Endothelial cell (in vitro differentiated cells): ENCODE measurements around the gene PTPN14. TPM values are rescaled to one million over a fixed set of nuclear protein-coding genes. Genes with fewer than 3 reads are reported as not detected.

ENCODE experiments used
- DNase-seq: peaks from one replicate; pipeline ENCODE4 v3.0.0; 2021; ENCODE audit warnings: low spot score
- H3K27ac Mint-ChIP-seq: one replicate; pipeline ENCODE4 v1.8.0; 2021; ENCODE audit warnings: mixed read lengths, inconsistent platforms; ENCODE audit not compliant: unreplicated experiment
- H3K27me3 Mint-ChIP-seq: one replicate; pipeline ENCODE4 v1.8.0; 2021; ENCODE audit warnings: mild to moderate bottlenecking, moderate library complexity, mixed read lengths, inconsistent platforms; ENCODE audit not compliant: unreplicated experiment
- H3K36me3 Mint-ChIP-seq: one replicate; pipeline ENCODE4 v1.8.0; 2021; ENCODE audit warnings: mild to moderate bottlenecking, low read depth, mixed read lengths, inconsistent platforms; ENCODE audit not compliant: unreplicated experiment
- H3K4me1 Mint-ChIP-seq: one replicate; pipeline ENCODE4 v1.8.0; 2021; ENCODE audit warnings: mild to moderate bottlenecking, mixed read lengths, inconsistent platforms; ENCODE audit not compliant: unreplicated experiment
- H3K4me3 Mint-ChIP-seq: one replicate; pipeline ENCODE4 v1.8.0; 2021; ENCODE audit warnings: mild to moderate bottlenecking, mixed read lengths, inconsistent platforms; ENCODE audit not compliant: unreplicated experiment
- H3K9me3 Mint-ChIP-seq: one replicate; pipeline ENCODE4 v1.8.0; 2021; ENCODE audit warnings: mixed read lengths, inconsistent platforms; ENCODE audit not compliant: unreplicated experiment
- total RNA-seq: library from RNA; stranded (reverse); fragmentation: NEBNext Ultra II Directional; extraction: Animal tissue kit (Norgen Biotek cat#: 25700); gene quantifications from one replicate; pipeline ENCODE4 v1.2.1, GENCODE V29; 2021; ENCODE audit not compliant: unreplicated experiment
- TF ChIP-seq, protein P1 (sequence below): fragments of 200-600 bp; sonication (generic); IDR thresholded peaks from one replicate; pipeline ENCODE4 v1.5.0; 2021; ENCODE audit warnings: antibody characterized with exemption; ENCODE audit not compliant: unreplicated experiment

Gene PTPN14
- total RNA-seq, 1 donor from 2014 or later, result 46.3 TPM

DNA sequence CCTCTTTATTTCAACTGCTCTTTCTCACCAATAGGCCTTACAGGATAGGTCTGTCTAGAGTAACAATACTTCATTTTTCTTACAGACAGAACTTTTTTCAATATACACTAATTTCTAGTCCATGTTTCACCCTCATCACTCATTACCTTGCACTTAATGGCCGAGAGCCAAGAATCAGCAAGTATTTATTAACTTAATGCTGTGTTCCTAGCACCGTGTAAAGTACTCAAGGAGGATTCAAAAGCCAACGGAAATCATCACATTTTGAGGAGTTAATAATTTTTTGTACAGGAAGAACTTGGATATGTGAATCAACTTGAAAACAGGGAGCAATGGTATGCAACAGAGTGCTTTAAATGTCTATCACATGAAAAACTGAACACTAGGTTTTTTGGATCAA, 102.0 kb downstream of the PTPN14 start:
- H3K27me3 Mint-ChIP-seq, result peaks cover 1% of the 10 kb centered on the region
- peaks cover 4% of the 10 kb centered on the region for H3K36me3 Mint-ChIP-seq
- H3K27ac Mint-ChIP-seq, result no peak overlapping the region
- H3K9me3 Mint-ChIP-seq, result no peaks in the 10 kb centered on the region
- TF ChIP-seq, protein P1, sequence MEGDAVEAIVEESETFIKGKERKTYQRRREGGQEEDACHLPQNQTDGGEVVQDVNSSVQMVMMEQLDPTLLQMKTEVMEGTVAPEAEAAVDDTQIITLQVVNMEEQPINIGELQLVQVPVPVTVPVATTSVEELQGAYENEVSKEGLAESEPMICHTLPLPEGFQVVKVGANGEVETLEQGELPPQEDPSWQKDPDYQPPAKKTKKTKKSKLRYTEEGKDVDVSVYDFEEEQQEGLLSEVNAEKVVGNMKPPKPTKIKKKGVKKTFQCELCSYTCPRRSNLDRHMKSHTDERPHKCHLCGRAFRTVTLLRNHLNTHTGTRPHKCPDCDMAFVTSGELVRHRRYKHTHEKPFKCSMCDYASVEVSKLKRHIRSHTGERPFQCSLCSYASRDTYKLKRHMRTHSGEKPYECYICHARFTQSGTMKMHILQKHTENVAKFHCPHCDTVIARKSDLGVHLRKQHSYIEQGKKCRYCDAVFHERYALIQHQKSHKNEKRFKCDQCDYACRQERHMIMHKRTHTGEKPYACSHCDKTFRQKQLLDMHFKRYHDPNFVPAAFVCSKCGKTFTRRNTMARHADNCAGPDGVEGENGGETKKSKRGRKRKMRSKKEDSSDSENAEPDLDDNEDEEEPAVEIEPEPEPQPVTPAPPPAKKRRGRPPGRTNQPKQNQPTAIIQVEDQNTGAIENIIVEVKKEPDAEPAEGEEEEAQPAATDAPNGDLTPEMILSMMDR, result no peak
- DNase-seq, result no peak
- H3K4me3 Mint-ChIP-seq, result no peak overlapping the region
- H3K4me1 Mint-ChIP-seq, result peaks cover 16% of the 10 kb centered on the region

DNA sequence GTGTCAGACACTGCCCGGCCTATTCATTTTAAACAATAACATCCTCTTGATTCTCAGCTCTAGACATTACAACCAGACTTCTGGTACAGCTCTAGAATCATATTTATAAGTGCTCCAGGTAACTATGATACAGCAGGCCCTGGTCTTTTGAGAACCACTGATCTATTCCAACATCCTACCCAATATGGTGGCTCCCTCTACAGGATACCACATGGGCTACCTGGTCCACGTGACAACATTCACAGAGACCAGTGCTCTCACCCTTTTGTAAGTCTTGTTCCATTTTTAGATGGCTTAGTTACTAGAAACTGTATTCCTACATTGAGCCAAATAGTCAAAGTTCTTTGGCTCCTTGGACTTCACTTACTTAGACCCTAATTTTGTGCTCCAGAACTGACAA, 102.9 kb downstream of the PTPN14 start:
- Mint-ChIP-seq H3K4me1 (peaks cover 13% of the 10 kb centered on the region), H3K4me3 (no peak overlapping the region), H3K27me3 (peaks cover under 1% of the 10 kb centered on the region), H3K9me3 (no peaks in the 10 kb centered on the region), H3K27ac (no peak overlapping the region), H3K36me3 (peaks cover 4% of the 10 kb centered on the region)
- TF ChIP-seq, protein P1, result no peak
- no peak for DNase-seq

DNA sequence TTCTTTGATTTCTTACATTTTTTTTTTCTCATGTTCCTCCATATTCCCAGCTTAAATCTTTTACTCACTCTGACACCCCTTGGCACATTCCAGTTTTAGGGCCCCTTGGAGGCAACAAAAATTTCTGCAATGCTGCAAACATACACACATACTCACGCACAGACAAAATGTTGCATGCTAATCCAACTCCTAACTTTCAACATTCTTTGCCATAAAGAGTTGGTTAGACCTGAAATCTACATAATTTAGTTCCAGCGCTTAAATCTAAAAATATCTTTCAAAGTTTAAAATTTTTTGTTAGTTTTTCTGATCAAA, 103.9 kb downstream of the PTPN14 start:
- no peak overlapping the region for H3K27ac Mint-ChIP-seq
- no peak overlapping the region for H3K4me3 Mint-ChIP-seq
- no peak for DNase-seq
- no peaks in the 10 kb centered on the region for H3K9me3 Mint-ChIP-seq
- H3K36me3 Mint-ChIP-seq, result peaks cover 4% of the 10 kb centered on the region
- TF ChIP-seq, protein P1, result no peak
- no peaks in the 10 kb centered on the region for H3K27me3 Mint-ChIP-seq
- H3K4me1 Mint-ChIP-seq, result peaks cover 9% of the 10 kb centered on the region

DNA sequence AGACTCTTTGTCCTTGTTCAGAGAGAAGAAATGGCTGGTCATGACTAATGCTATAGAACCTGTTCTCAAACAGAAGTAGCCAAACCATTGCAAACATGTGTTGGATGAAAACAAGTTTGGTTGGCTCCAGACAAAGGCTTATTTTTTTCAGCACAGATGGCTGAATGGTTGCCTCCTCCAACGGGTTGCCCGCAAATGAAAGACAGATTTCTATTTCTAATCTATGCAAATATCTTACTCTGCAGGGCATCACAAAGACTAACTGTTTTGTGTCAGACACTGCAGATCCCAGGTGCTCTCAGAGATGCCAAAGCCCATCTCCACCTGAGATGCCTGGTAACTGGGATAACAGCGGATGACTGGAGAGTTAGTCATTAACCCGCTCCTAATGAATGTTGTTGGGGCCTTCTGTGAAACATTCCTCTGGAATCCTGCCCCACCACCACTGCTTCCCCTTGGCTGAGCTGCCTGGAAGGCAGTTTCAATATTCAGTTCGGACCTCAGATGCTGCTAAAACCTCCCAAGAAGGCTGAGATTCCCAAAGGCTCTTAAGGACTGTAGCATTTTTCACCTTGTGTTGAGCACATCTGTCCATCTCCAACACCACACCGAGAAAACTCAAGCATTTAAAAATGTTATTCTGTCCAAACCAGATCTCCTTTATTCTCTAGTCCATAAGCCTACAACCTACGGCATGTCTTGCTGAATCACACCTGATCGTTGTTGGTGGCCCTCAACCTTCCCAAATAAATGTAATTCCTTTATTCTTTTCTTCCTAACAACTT, 104.4 kb downstream of the PTPN14 start:
- no peak overlapping the region for H3K27ac Mint-ChIP-seq
- H3K4me1 Mint-ChIP-seq, result peaks cover 9% of the 10 kb centered on the region
- H3K27me3 Mint-ChIP-seq, result no peaks in the 10 kb centered on the region

More for the DNA sequence above, 104.4 kb downstream of the PTPN14 start:
- H3K4me3 Mint-ChIP-seq, result no peak overlapping the region
- DNase-seq, result no peak
- H3K36me3 Mint-ChIP-seq, result peaks cover 4% of the 10 kb centered on the region
- no peaks in the 10 kb centered on the region for H3K9me3 Mint-ChIP-seq
- TF ChIP-seq, protein P1, result no peak
